AG09309 (cell line): Measurements from ENCODE around the gene PLA2G6.

Source experiments
- DNase-seq: peaks from one replicate; pipeline ENCODE4 v3.0.0-alpha.2; 2010; ENCODE audit warnings: low read depth
- H3K4me3 ChIP-seq: 2 replicates; pipeline ENCODE4 v1.5.1; 2011; ENCODE audit warnings: mild to moderate bottlenecking, low read depth, low read length, moderate library complexity; ENCODE audit not compliant: control insufficient read depth
- TF ChIP-seq, protein P1 (sequence below): IDR thresholded peaks from 2 replicates; pipeline ENCODE4 v1.5.1; 2011; ENCODE audit warnings: mild to moderate bottlenecking, low read depth, low read length, inconsistent platforms; ENCODE audit not compliant: insufficient read depth, control insufficient read depth; ENCODE audit errors: missing control alignments

Gene PLA2G6

DNA sequence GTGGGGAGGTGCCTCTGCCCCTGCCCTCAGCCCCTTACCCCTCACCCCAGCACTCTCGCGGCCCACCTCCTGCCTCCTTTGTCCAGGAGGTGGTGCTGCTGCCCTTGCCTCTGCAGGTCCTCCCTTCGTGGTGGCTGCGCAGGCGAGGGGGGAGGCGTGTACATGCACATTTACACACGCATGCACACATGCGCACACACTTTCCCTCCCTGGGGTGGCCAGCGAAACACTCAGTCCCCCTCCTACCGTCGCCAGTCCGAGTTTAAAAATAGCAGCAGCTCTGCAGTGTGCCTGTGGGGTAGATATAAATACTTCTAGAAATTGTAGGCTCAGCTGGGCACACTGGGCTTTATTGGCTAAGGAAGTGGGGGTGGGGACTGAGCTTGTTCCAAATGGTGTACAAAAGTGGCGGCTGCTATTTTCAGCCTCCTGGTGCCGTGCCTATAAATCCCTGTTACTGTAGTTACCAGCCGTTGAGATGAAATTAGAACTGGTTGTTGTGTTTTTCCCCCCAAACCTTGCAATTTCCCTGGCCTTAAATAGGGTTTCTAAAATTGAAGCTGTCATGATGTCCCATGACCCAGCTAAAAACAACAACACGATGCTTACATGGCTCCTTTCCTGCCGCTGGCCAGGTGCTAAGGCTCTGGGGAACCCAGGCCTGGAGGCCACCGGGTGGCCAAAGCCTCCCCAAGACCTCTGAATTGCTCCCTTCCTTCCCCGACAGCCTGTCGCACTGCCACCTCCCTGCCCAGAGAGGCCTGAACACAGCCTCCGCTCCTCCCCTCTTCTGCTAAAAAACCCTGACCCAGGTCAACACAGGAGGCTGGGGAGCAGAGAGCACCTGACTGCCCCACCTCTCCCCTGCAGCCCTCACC is 112.0 kb downstream of the PLA2G6 start:
- DNase-seq, result peak; percentile 89
- TF ChIP-seq, protein P1, sequence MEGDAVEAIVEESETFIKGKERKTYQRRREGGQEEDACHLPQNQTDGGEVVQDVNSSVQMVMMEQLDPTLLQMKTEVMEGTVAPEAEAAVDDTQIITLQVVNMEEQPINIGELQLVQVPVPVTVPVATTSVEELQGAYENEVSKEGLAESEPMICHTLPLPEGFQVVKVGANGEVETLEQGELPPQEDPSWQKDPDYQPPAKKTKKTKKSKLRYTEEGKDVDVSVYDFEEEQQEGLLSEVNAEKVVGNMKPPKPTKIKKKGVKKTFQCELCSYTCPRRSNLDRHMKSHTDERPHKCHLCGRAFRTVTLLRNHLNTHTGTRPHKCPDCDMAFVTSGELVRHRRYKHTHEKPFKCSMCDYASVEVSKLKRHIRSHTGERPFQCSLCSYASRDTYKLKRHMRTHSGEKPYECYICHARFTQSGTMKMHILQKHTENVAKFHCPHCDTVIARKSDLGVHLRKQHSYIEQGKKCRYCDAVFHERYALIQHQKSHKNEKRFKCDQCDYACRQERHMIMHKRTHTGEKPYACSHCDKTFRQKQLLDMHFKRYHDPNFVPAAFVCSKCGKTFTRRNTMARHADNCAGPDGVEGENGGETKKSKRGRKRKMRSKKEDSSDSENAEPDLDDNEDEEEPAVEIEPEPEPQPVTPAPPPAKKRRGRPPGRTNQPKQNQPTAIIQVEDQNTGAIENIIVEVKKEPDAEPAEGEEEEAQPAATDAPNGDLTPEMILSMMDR, result peak; percentile 90
- no peak overlapping the region; the same call in 1 of the 2 replicates for H3K4me3 ChIP-seq

DNA sequence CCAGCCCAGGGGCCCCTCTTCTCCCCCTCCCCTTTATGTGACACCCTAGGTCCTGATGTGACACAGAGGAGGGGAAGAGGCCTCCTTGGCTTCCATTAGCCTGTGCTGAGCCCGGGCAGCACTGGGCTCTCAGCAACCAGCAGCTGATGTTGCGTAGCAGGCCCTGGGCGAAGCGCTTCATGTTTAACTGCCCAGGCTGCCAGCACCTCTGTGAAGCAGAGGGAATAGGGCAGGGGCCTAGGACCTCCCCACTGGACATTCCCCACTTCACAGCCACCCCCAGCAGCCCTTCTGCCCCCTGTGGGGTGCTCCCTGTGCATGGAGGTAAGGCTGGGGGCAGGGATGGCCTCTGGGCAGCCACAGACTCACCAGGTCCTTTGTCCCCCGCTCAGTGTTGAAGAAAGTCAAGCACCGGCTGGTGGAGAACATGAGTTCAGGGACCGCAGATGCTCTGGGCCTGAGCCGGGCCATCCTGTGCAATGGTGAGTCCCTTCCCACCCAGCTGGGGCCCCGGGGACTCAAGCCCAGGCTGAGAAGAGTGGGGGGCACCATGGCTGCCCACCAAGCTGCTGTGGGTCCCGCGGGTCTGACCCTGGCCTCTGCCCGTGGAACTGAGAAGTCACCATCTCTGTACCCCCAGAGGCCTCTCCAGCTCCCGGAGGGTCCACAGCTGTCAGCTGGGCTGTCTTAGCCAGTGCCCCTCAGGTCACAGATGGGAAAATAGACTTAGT is 112.8 kb downstream of the PLA2G6 start:
- H3K4me3 ChIP-seq, result no peak overlapping the region
- DNase-seq, result no peak
- TF ChIP-seq, protein P1, result no peak

DNA sequence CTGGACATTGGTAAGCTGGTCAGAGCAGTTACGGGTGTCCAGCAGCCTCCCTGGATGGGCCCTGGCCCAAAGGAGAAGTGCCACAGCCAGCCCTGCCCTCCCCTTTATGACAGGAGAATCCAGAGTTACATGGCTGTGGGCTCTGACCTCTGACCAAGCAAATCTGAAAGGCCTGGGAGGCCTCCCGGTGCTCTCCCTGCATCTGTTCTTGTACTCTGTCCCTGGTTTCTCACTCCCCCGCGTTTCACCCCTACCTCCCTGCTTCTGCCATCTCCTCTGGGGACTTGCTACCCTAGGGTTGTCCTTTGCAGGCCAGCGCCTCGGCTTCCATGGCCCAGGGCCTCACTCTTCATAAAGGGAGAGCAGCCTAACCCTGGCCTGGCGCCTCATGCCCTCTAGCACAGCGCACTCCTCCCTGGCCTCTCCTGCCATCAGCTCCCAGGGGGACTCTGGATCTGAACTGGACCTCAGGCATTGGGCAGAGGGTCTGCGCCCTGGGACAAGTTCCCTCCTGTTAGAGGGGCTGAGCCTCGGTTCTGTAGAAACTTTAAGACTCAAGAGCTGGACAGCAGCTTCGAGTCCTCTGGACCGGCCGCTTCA is 113.8 kb downstream of the PLA2G6 start:
- no peak for DNase-seq
- H3K4me3 ChIP-seq, result no peak overlapping the region
- TF ChIP-seq, protein P1, result no peak

DNA sequence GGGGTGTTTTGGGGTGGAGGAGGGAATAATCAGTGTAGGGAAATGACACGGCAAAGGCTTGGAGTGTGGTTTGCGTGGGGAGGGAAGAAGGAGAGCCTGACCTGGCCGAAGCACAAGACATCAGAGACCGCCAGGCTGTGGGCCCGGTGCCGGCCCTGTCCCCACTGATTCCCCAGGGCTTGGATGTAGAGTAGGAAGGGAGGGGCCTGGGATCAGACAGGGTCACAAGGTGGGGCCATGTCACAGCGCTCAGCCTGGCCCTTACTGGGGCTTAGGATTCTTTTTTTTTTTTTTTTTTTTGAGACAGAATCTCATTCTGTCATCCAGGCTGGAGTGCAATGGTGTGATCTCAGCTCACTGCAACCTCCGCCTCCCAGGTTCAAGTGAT is 114.6 kb downstream of the PLA2G6 start:
- H3K4me3 ChIP-seq, result no peak overlapping the region
- DNase-seq, result no peak
- TF ChIP-seq, protein P1, result no peak

DNA sequence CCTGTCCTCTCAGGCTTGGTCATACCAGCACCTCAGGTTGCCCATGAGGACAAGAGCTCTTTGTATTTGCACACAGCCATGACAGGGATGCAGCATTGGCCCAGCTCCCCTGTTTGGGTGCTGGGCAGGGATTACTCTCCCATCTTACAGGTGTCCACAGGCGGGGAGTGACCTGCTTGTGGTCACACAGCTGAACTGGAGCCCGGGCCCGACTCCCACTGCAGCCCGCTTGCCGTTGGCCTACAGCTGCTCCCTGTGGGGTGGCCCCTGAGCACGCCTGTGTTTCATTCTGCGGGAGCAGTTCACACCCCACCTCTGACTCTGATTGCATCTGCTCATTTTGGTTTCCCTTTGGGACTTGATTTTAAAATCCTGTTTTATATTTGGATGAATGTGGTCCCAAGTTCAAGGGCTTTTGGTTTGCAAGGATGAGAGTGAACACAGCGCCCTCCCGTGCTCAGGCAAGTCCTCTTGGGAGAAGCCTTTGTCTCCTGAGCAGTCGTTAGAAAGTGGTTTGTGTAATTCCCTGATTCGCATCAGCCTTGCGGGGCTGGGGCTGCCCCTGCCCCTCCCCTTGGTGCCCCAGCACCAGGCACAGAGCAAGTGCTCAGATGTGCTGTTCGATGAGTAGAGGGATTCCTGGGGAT is 115.1 kb downstream of the PLA2G6 start:
- no peak for DNase-seq
- H3K4me3 ChIP-seq, result no peak overlapping the region
- TF ChIP-seq, protein P1, result no peak

DNA sequence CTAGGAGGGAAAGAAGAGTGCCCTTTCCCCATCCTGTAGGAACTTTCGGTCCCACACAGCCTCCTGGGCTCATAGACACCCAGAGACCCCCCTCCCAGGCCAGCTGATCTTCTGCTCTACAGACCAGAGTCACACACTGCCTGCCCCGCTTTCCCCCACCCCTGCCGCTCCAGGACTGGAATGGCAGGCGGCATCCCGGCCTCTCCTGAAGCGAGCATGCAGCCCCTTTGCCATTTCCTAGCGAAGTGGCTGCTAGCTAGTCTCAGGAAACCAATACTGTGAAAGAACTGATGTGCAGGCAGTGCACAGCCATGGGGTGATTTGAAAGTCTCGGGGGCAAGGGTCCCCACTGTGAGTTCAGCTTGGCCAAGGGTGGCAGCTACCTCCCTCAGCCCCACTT is 116.1 kb downstream of the PLA2G6 start:
- TF ChIP-seq, protein P1, result no peak
- no peak for DNase-seq
- no peak overlapping the region for H3K4me3 ChIP-seq
